GM12865 (cell line): Measurements from ENCODE around the gene MAT2A.

ENCODE experiments used
- DNase-seq: peaks from one replicate; pipeline ENCODE4 v3.0.0; 2010; ENCODE audit warnings: low read depth
- H3K4me3 ChIP-seq: 2 replicates; pipeline ENCODE4 v1.5.1; 2011; ENCODE audit warnings: mild to moderate bottlenecking, low read depth, low read length, control low read depth
- TF ChIP-seq, protein P1 (sequence below): IDR thresholded peaks from 2 replicates; pipeline ENCODE4 v1.5.1; 2011; ENCODE audit warnings: low read length, control low read depth, low read depth, inconsistent platforms; ENCODE audit not compliant: insufficient read depth; ENCODE audit errors: missing control alignments

Gene MAT2A

DNA sequence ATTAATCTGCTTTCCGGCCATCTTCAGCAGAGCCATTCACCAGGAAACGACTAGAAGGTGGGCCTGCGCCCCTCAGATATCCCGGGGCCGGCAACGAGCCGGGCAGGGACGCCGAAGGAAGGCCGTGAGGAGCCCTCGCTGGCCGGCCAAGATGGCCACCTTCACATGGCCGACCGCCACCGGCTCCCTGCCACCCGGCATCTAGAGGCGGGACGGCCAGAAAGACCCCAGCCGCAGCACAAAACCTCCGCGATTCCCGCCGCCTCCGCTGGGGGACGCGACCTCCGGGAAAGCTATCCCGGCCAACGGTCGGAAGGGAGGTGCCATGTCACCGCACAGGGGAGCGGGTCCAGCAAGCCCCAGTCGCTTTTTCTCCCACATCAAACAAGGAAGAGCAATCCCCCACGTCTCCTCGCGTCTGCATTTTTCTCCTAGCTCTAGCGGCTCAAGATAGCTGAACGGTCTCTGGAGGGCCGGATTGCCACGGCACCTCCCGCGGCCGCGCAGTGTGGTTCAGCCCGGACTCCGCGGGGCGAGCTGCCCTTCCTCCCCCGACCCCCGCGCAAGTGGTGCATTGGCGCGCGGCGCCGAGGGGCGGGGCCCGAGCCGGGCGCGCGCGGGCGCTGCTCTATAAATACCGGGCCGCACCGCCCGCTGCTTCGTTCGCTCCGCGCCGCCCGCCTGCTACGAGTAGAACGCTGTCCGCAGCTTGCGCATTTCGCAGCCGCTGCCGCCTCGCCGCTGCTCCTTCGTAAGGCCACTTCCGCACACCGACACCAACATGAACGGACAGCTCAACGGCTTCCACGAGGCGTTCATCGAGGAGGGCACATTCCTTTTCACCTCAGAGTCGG, at the start of gene MAT2A:
Gene MAT2A (plus strand): TSS at position 662 of the 854 bp plus-strand sequence. CDS start 120 bp downstream, at position 782.
- TF ChIP-seq, protein P1, sequence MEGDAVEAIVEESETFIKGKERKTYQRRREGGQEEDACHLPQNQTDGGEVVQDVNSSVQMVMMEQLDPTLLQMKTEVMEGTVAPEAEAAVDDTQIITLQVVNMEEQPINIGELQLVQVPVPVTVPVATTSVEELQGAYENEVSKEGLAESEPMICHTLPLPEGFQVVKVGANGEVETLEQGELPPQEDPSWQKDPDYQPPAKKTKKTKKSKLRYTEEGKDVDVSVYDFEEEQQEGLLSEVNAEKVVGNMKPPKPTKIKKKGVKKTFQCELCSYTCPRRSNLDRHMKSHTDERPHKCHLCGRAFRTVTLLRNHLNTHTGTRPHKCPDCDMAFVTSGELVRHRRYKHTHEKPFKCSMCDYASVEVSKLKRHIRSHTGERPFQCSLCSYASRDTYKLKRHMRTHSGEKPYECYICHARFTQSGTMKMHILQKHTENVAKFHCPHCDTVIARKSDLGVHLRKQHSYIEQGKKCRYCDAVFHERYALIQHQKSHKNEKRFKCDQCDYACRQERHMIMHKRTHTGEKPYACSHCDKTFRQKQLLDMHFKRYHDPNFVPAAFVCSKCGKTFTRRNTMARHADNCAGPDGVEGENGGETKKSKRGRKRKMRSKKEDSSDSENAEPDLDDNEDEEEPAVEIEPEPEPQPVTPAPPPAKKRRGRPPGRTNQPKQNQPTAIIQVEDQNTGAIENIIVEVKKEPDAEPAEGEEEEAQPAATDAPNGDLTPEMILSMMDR, result peak; percentile 73
- H3K4me3 ChIP-seq, result peak within 1 kb of the TSS; percentile 89
- peak; percentile 96 for DNase-seq

DNA sequence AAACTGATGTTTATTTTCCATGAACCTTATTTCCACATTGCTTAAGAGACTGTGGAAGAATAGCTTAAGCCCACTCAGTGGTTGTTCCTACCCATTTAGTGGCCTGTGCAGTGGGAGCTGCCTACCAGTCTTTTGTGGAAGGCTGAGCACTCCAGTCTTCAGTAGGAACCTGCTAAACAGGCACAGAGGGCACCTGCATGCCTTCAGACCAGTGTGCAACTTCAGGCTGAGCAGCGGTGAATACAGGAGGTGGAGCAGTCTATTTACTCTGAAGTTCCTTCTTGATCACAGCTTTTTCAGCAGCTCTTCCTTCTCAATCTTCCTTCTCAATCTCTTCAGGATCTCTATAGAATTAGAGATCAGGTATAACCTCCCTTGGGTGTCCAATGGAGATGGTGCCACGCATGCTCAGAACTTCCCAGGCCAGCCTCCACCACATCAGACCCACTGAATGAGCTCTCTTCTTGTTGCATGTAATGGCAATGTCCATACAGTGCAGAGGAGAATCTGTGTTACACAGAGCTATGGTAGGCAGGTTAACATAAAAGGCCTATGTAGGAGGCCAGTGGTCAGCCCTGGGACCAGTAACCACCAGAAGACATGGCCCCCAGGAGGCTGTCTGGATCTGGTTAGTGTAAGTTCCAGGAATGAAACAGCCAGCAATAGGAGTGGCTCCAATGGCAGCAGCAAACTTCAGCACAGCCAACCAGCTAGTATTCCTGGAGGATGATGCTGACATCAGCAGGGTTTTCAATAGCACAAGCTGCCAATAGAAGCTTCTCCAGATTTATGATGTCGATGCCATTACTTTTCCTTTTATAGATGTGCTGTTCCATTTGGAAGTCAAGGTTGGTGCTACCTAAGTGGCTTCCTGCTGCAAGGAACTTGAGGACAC, 47.9 kb upstream of the MAT2A start:
- TF ChIP-seq, protein P1, result no peak
- H3K4me3 ChIP-seq, result no peak overlapping the region
- no peak for DNase-seq

DNA sequence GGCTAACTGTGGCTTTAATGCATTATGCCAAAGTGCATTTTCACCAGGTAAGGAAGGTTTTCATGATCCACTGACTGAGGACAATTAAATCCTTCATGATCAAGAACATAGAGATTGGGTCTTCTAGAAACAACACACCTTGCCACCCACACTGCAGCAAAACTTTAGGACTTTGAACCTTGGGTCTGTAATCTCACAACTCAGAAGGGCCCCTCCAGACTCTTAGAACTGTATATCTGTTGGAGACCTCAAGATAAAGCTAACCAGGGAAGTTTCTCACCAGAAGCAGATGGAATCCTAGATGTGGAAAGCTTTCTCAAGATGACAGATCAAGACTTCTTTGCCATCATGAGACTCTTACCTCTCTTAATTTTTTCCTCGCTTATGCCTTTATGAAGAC, 42.5 kb upstream of the MAT2A start:
- no peak overlapping the region for H3K4me3 ChIP-seq
- TF ChIP-seq, protein P1, result no peak
- no peak for DNase-seq

DNA sequence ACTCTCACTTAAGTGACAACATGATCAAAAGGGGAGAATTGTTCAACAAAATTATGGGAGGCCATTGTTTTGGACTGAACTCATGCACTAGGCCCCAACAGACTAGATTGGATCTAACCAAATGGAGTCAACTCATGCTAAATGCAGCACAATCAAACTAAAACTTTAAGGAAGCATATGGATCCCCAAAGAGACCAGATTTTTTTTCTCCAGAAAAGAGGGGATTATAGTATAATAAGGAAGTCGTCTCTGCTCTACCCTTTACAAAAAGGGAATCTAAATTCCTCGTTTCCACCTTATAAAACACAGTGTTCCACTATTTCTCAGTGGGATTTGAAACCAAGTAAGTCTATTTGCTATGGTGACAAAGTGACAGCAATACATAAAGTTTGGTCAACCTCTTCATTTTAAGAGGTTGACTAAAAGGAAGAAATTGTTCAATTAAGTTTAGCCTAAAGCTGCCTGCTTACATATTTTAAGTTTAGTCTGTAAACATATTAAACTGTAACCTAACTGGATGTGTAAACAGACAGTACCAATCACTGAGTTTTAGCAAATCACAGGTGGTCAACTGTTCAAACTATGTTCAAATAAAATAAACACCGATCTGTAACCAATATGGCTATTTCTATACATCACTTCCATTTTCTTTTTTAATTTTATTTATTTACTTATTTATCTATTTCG, 40.9 kb upstream of the MAT2A start:
- no peak for DNase-seq
- TF ChIP-seq, protein P1, result no peak
- H3K4me3 ChIP-seq, result no peak overlapping the region

DNA sequence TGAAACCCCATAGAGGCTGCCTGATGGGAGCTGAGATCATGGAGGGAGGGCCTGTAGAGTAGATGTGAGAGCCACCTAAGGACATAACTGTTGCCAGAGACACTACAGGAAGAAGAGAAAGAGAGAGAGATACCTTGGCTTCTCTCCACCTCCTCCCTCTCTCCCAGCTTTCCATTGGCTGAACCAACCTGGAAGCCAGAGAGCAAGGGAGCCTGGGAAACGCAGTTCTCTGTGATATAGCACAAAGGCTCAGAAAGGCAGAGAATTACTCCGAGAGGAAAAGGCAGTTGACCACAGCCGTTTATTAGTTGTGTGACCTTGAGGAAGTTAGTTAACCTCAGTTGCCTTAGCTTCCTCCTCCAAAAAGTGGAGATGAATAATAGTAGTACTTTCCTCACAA, 37.7 kb upstream of the MAT2A start:
- H3K4me3 ChIP-seq, result no peak overlapping the region
- DNase-seq, result peak; percentile 11
- TF ChIP-seq, protein P1, result no peak

DNA sequence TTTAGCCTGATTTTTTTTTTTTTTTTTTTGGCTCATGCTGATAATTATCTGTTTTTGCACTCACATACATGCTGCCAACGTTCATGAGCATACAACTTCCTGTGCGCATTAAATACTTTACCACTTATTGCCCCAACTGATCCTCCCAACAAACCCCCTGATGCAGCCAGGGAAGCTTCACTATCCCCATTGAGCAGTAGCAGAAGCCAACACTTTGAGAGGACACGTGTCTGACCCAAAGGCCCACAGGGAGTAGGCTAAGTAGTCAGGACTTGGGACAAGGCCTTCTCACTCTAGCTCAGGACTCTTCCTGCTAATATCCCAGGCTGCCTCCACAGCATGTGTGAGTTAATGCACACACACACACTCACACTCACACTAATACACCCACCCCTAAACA, 36.2 kb upstream of the MAT2A start:
- H3K4me3 ChIP-seq, result no peak overlapping the region
- no peak for DNase-seq
- TF ChIP-seq, protein P1, result no peak
